AG04450 (cell line): ENCODE data around the gene CD44. TPM values are rescaled to one million over a fixed set of nuclear protein-coding genes. Genes with fewer than 3 reads are reported as not detected.

ENCODE experiments used
- CTCF ChIA-PET: fragments of 300-600, 350-600 bp; formaldehyde crosslinking; extraction: SDS; loops from one replicate; lab custom pipeline; 2022; ENCODE audit warnings: antibody characterized with exemption, inconsistent platforms; lab: Charles Lee
- POLR2A ChIA-PET: fragments of 350-600 bp; formaldehyde crosslinking; extraction: SDS; loops from one replicate; lab custom pipeline; 2021; ENCODE audit warnings: antibody characterized with exemption, inconsistent platforms; lab: Yijun Ruan, JAX
- DNase-seq: peaks from one replicate; pipeline ENCODE4 v3.0.0-alpha.2; 2011; ENCODE audit warnings: low read depth, low spot score
- H3K27ac ChIP-seq: one replicate; pipeline ENCODE4 v1.5.1; 2012; ENCODE audit warnings: low read depth, low read length, control low read depth
- H3K27me3 ChIP-seq: one replicate; pipeline ENCODE4 v1.6.0; 2012; ENCODE audit warnings: low read length; ENCODE audit not compliant: control insufficient read depth, insufficient read depth
- H3K4me3 ChIP-seq: 2 replicates; pipeline ENCODE4 v1.5.1; 2011; ENCODE audit warnings: mild to moderate bottlenecking, low read depth, low read length, control low read depth
- H3K9me3 ChIP-seq: 2 replicates; pipeline ENCODE4 v1.5.1; 2012; ENCODE audit warnings: low read length; ENCODE audit not compliant: control insufficient read depth, insufficient read depth
- CTCF ChIP-seq: IDR thresholded peaks from 2 replicates; pipeline ENCODE4 v1.5.1; 2011; ENCODE audit warnings: low read depth, low read length, control low read depth, inconsistent platforms
- polyA plus RNA-seq: library from polyadenylated mRNA; depleted of rRNA; stranded (reverse); fragments of >200 nt; gene quantifications from 2 replicates; pipeline ENCODE4 v1.2.3, GENCODE V29; 2011

The CD44 gene
- polyA plus RNA-seq, 1 experiment, result 1,817 TPM

- TF ChIP-seq CTCF, result no peak
- no peak for DNase-seq
- Histone ChIP-seq H3K27ac (no peak overlapping the region), H3K9me3 (peaks cover 6% of the 10 kb centered on the region; the same call in 1 of the 2 replicates), H3K4me3 (no peak overlapping the region), H3K27me3 (no peaks in the 10 kb centered on the region)
- ChIA-PET POLR2A (no interaction called here), CTCF (no interaction called here)
These were observed 111.2 kb downstream of the CD44 start for GRCh38 chr11:35250192-35250591.

- peaks cover 6% of the 10 kb centered on the region; the same call in 1 of the 2 replicates for H3K9me3 ChIP-seq
- DNase-seq, result no peak
- no peak overlapping the region for H3K27ac ChIP-seq
- no peak overlapping the region for H3K4me3 ChIP-seq
- no peak for TF ChIP-seq CTCF
- CTCF ChIA-PET, result no interaction called here
- POLR2A ChIA-PET, result no interaction called here
- no peaks in the 10 kb centered on the region for H3K27me3 ChIP-seq
These were observed 111.7 kb downstream of the CD44 start for GRCh38 chr11:35250621-35251020.

GRCh38 chr11:35253237-35253636 lies 114.3 kb downstream of the CD44 start:
- ChIA-PET CTCF (no interaction called here), POLR2A (no interaction called here)
- no peaks in the 10 kb centered on the region for H3K27me3 ChIP-seq
- DNase-seq, result no peak
- H3K9me3 ChIP-seq, result peaks cover 4% of the 10 kb centered on the region; the same call in 1 of the 2 replicates
- no peak overlapping the region for H3K4me3 ChIP-seq
- no peak for TF ChIP-seq CTCF
- no peak overlapping the region for H3K27ac ChIP-seq

- ChIA-PET CTCF (no interaction called here), POLR2A (no interaction called here)
- Histone ChIP-seq H3K4me3 (no peak overlapping the region), H3K9me3 (no peaks in the 10 kb centered on the region), H3K27me3 (no peaks in the 10 kb centered on the region), H3K27ac (no peak overlapping the region)
- DNase-seq, result no peak
- no peak for TF ChIP-seq CTCF
These were observed 116.5 kb downstream of the CD44 start for GRCh38 chr11:35255514-35255913.

GRCh38 chr11:35256296-35256695 lies 117.3 kb downstream of the CD44 start:
- no peaks in the 10 kb centered on the region for H3K9me3 ChIP-seq
- no peak overlapping the region for H3K27ac ChIP-seq
- H3K27me3 ChIP-seq, result no peaks in the 10 kb centered on the region
- H3K4me3 ChIP-seq, result no peak overlapping the region
- CTCF ChIA-PET, result no interaction called here
- TF ChIP-seq CTCF, result no peak
- POLR2A ChIA-PET, result no interaction called here
- DNase-seq, result no peak
